HepG2 (cell line): ENCODE results near the gene AQP11. TPM values are rescaled to one million over a fixed set of nuclear protein-coding genes. Genes with fewer than 3 reads are reported as not detected.

Source experiments
- FOXK2 ChIP-seq: fragments of 450-650 bp; IDR thresholded peaks from 2 replicates; pipeline ENCODE4 v1.6.1; 2016
- GABPA ChIP-seq, 2 experiments: IDR thresholded peaks; 2 replicates each; pipeline ENCODE4 v1.6.1; 2011 to 2016; ENCODE audit warnings: low read depth in 2 of 2, low read length in 1 of 2, missing biosample characterization in 1 of 2, missing genetic modification characterization in 1 of 2
- GFI1 ChIP-seq: sonication (generic); formaldehyde crosslinking; IDR thresholded peaks from 2 replicates; pipeline ENCODE4 v1.5.0; 2020; ENCODE audit warnings: missing genetic modification reagents, mild to moderate bottlenecking, borderline replicate concordance
- KDM1A ChIP-seq: IDR thresholded peaks from 2 replicates; pipeline ENCODE4 v1.6.1; 2016; ENCODE audit warnings: missing compliant biosample characterization
- KDM3A ChIP-seq: IDR thresholded peaks from 2 replicates; pipeline ENCODE4 v1.6.1; 2018; ENCODE audit warnings: low read depth, missing compliant biosample characterization
- MXD4 ChIP-seq: IDR thresholded peaks from 2 replicates; pipeline ENCODE4 v1.6.1; 2016; ENCODE audit warnings: mild to moderate bottlenecking, missing biosample characterization, missing genetic modification reagents
- MYNN ChIP-seq: sonication (generic); formaldehyde crosslinking; IDR thresholded peaks from 2 replicates; pipeline ENCODE4 v1.4.0; 2020; ENCODE audit warnings: mild to moderate bottlenecking, low read depth, missing genetic modification reagents
- NFRKB ChIP-seq: fragments of 450-650 bp; IDR thresholded peaks from 2 replicates; pipeline ENCODE4 v1.6.1; 2017
- NONO ChIP-seq, 2 experiments: fragments of 450-650 bp in 1 of 2; sonication (generic) in 1 of 2; formaldehyde crosslinking in 1 of 2; IDR thresholded peaks in 1 of 2; conservative IDR thresholded peaks in 1 of 2; 2 replicates each; pipeline versions ENCODE4 v1.6.1 to v1.8.0; 2017 to 2022; ENCODE audit warnings: mild to moderate bottlenecking in 1 of 2, missing genetic modification reagents in 1 of 2, moderate library complexity in 1 of 2
- POLR2AphosphoS5 ChIP-seq: IDR thresholded peaks from 2 replicates; pipeline ENCODE4 v1.6.1; 2012; ENCODE audit warnings: low read depth, low read length
- REXO4 ChIP-seq: sonication (generic); formaldehyde crosslinking; IDR thresholded peaks from 2 replicates; pipeline ENCODE4 v1.8.0; 2022; ENCODE audit warnings: missing genetic modification reagents, mild to moderate bottlenecking, borderline replicate concordance
- SIX4 ChIP-seq: sonication (generic); formaldehyde crosslinking; IDR thresholded peaks from 2 replicates; pipeline ENCODE4 v1.4.0; 2020; ENCODE audit warnings: missing genetic modification reagents
- SMARCC2 ChIP-seq: fragments of 450-650 bp; IDR thresholded peaks from 2 replicates; pipeline ENCODE4 v1.6.1; 2017; ENCODE audit warnings: antibody characterized with exemption, mild to moderate bottlenecking
- SP5 ChIP-seq: IDR thresholded peaks from 2 replicates; pipeline ENCODE4 v1.6.1; 2016; ENCODE audit warnings: low read depth, borderline replicate concordance
- SYNCRIP ChIP-seq: fragments of 200-400 bp; formaldehyde crosslinking; IDR thresholded peaks from 2 replicates; pipeline ENCODE4 v1.6.1; 2018; ENCODE audit warnings: mild to moderate bottlenecking, low read depth, low read length; ENCODE audit not compliant: insufficient read depth
- TAF15 ChIP-seq: fragments of 200-400 bp; formaldehyde crosslinking; IDR thresholded peaks from one replicate; pipeline ENCODE4 v1.6.1; 2018; ENCODE audit warnings: mild to moderate bottlenecking, low read depth, low read length; ENCODE audit not compliant: poor library complexity, severe bottlenecking
- TFDP1 ChIP-seq: IDR thresholded peaks from 2 replicates; pipeline ENCODE4 v1.6.1; 2016; ENCODE audit warnings: missing compliant biosample characterization, missing genetic modification reagents, borderline replicate concordance
- TRAFD1 ChIP-seq: sonication (generic); formaldehyde crosslinking; IDR thresholded peaks from 2 replicates; pipeline ENCODE4 v1.5.1; 2020; ENCODE audit warnings: missing genetic modification reagents, mild to moderate bottlenecking, borderline replicate concordance
- ZNF207 ChIP-seq: fragments of 450-650 bp; IDR thresholded peaks from 2 replicates; pipeline ENCODE4 v1.6.1; 2016; ENCODE audit warnings: antibody characterized with exemption, borderline replicate concordance
- ZNF292 ChIP-seq: sonication (generic); formaldehyde crosslinking; IDR thresholded peaks from 2 replicates; pipeline ENCODE4 v1.8.1; 2022; ENCODE audit warnings: mild to moderate bottlenecking, low read depth, missing genetic modification reagents, borderline replicate concordance
- ZNF512 ChIP-seq: sonication (generic); formaldehyde crosslinking; IDR thresholded peaks from 2 replicates; pipeline ENCODE4 v1.4.0; 2020; ENCODE audit warnings: mild to moderate bottlenecking, missing genetic modification reagents
- ZNF564 ChIP-seq: sonication (generic); formaldehyde crosslinking; IDR thresholded peaks from 2 replicates; pipeline ENCODE4 v1.8.1; 2023; ENCODE audit warnings: mild to moderate bottlenecking, missing genetic modification reagents
- ZNF577 ChIP-seq: sonication (generic); formaldehyde crosslinking; IDR thresholded peaks from 2 replicates; pipeline ENCODE4 v1.4.0; 2020; ENCODE audit warnings: mild to moderate bottlenecking, low read depth, missing genetic modification reagents, borderline replicate concordance
- ZNF639 ChIP-seq: conservative IDR thresholded peaks from 2 replicates; pipeline ENCODE4 v1.6.1; 2018; ENCODE audit warnings: missing genetic modification reagents
- polyA plus RNA-seq, 8 experiments: library from polyadenylated mRNA; depleted of rRNA in 3 of 8; stranded (reverse) in 7 of 8; unstranded in 1 of 8; fragments of >200 nt; fragmentation: Illumina TruSeq in 4 of 8; extraction: Trizol in 4 of 8; gene quantifications; 2 replicates each; pipeline versions ENCODE4 v1.2.1 to v1.2.3, GENCODE V29; 2011 to 2016; ENCODE audit warnings: low read depth in 4 of 8, missing spikeins in 1 of 8, mixed read lengths in 1 of 8; ENCODE audit not compliant: insufficient read depth in 1 of 8
- total RNA-seq, 5 experiments: library from RNA; depleted of rRNA; stranded (reverse); fragments of >200 nt; fragmentation: Illumina TruSeq; extraction: Trizol; gene quantifications; 2 replicates each; pipeline ENCODE4 v1.2.3, GENCODE V29; 2016; ENCODE audit warnings: low read depth in 1 of 5

The AQP11 gene
- total and polyA plus RNA-seq, 2 of the 13 experiments (the other 11 are each of a cell fraction or from before 2014, with no cell fraction given) = 10.4 to 15.3 TPM

GRCh38 chr11:77637345-77638165 is 47.8 kb downstream of the AQP11 start, which contains the start of gene CLNS1A (continued):
- TF ChIP-seq SYNCRIP = no peak
- peak; percentile 81; the same call in 1 of the 2 replicates for TF ChIP-seq TFDP1
- no peak; the same call in 1 of the 2 replicates for TF ChIP-seq MYNN (CRISPR knock-in tag)
- TF ChIP-seq NFRKB = no peak
- no peak for TF ChIP-seq SMARCC2
- no peak for TF ChIP-seq ZNF207
- TF ChIP-seq GFI1 (CRISPR knock-in tag) = no peak
- 0 out of 2 replicates have a peak, but pooled peaks have one; percentile 23 for TF ChIP-seq TRAFD1 (CRISPR knock-in tag)
- TF ChIP-seq POLR2AphosphoS5 = peak; percentile 87
- no peak for TF ChIP-seq REXO4 (CRISPR knock-in tag)
- peak; percentile 88; the same call in 1 of the 2 replicates for TF ChIP-seq KDM3A (CRISPR knock-in tag)
- 0 out of 2 replicates have a peak, but pooled peaks have one; percentile 22 for TF ChIP-seq SP5
- no peak for TF ChIP-seq ZNF564 (CRISPR knock-in tag)
- TF ChIP-seq SIX4 (CRISPR knock-in tag) = no peak
- peak; percentile 95 for TF ChIP-seq GABPA (IDR thresholded peaks at IDR 0.05; ENCODE audit: low read depth, low read length)
- TF ChIP-seq GABPA (CRISPR knock-in tag; IDR thresholded peaks at IDR 0.05; ENCODE audit: low read depth) = peak; percentile 99
- TF ChIP-seq ZNF292 (CRISPR knock-in tag) = peak; percentile 50; the same call in 1 of the 2 replicates
- peak; percentile 77; the same call in 1 of the 2 replicates for TF ChIP-seq ZNF639 (CRISPR knock-in tag)
- TF ChIP-seq KDM1A = no peak
- no peak for TF ChIP-seq NONO (IDR thresholded peaks at IDR 0.05)
- peak; percentile 66; the same call in 1 of the 2 replicates for TF ChIP-seq NONO (CRISPR knock-in tag; conservative IDR thresholded peaks at IDR 0.05)
- TF ChIP-seq FOXK2 = peak; percentile 44; the same call in 1 of the 2 replicates
- no peak for TF ChIP-seq ZNF577 (CRISPR knock-in tag)
- TF ChIP-seq MXD4 (CRISPR knock-in tag) = peak; percentile 92
- TF ChIP-seq TAF15 = peak; percentile 54
- peak; percentile 100 for TF ChIP-seq ZNF512
